ENCODE results near the gene RRP7A. TPM values are rescaled to one million over a fixed set of nuclear protein-coding genes. Genes with fewer than 3 reads are reported as not detected.
"Not testable (repeated sequence)": the region's sequence is repeated elsewhere in the genome, so short reads cannot be mapped to it uniquely, and the experiment has no call there.

RRP7A gene
- total RNA-seq, 4 donors from 2014 or later: 21.7 to 33.0 (median 27.3) TPM

DNA sequence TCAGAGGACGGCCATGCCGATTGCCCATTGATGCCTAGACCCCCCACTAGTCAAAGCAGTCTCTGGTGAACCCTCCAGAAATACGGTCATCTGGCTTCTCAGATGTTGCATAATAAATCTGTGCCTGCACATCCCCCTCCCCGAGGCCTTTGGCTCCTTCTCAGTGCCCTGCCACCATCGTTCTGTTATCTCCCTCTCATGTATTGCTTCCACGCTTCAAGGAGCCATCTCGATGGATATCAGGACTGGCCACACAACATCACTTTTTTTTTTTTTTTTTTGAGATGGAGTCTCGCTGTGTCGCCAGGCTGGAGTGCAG, 1.6 kb upstream of the RRP7A start:
- no peaks in the 10 kb centered on the region for H3K27me3 ChIP-seq
- peak overlapping the region in 1 of 4 donors; percentile 38 for H3K27ac ChIP-seq
- H3K9me3 ChIP-seq: no peaks in the 10 kb centered on the region

GRCh38 chr22:42518638-42519524, 715 bp downstream of the RRP7A start:
- Histone ChIP-seq H3K27ac (peak overlapping the region; percentile 78 to 90 (median 85)), H3K4me1 (peaks cover 0 to 13% (median 0%) of the 10 kb centered on the region in 4 donors), H3K4me3 (peak overlapping the region; percentile 66 to 93 (median 82)), H3K36me3 (peaks cover 0 to 36% (median 0%) of the 10 kb centered on the region in 3 donors)
- H3K27me3 ChIP-seq, DNase-seq, H3K9me3 ChIP-seq: not testable (repeated sequence)

More for the DNA sequence above, 1.6 kb upstream of the RRP7A start:
- peaks cover 0 to 13% (median 0%) of the 10 kb centered on the region in 4 donors for H3K4me1 ChIP-seq
- no peak overlapping the region for H3K4me3 ChIP-seq
- peaks cover 0 to 16% (median 0%) of the 10 kb centered on the region in 3 donors for H3K36me3 ChIP-seq
- TF ChIP-seq, protein P1, sequence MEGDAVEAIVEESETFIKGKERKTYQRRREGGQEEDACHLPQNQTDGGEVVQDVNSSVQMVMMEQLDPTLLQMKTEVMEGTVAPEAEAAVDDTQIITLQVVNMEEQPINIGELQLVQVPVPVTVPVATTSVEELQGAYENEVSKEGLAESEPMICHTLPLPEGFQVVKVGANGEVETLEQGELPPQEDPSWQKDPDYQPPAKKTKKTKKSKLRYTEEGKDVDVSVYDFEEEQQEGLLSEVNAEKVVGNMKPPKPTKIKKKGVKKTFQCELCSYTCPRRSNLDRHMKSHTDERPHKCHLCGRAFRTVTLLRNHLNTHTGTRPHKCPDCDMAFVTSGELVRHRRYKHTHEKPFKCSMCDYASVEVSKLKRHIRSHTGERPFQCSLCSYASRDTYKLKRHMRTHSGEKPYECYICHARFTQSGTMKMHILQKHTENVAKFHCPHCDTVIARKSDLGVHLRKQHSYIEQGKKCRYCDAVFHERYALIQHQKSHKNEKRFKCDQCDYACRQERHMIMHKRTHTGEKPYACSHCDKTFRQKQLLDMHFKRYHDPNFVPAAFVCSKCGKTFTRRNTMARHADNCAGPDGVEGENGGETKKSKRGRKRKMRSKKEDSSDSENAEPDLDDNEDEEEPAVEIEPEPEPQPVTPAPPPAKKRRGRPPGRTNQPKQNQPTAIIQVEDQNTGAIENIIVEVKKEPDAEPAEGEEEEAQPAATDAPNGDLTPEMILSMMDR (IDR thresholded peaks at IDR 0.05): no peak
- TF ChIP-seq POLR2A (IDR thresholded peaks at IDR 0.05): no peak
- no peak for DNase-seq

DNA sequence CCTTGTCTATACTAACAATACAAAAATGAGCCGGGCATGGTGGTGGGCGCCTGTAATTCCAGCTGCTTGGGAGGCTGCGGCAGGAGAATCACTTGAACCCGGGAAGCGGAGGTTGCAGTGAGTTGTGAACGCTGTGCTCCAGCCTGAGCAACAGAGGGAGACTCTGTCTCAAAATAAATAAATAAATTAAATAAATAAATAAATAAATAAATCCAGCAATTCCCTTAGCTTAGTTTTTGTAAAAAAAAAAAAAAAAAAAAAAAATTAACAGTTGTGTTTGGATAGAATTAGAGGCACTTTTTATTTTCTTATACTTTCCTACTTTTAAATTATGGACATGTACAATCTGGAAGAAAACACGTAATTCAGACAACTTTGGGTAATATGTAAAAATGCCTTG, 2.5 kb downstream of the RRP7A start:
- Histone ChIP-seq H3K4me1 (peaks cover 0 to 18% (median 0%) of the 10 kb centered on the region in 4 donors), H3K36me3 (peaks cover 0 to 45% (median 0%) of the 10 kb centered on the region in 3 donors)
- not testable (repeated sequence) for H3K4me3 ChIP-seq, DNase-seq, H3K27me3 ChIP-seq, H3K27ac ChIP-seq, H3K9me3 ChIP-seq

GRCh38 chr22:42515896-42516295, 3.7 kb downstream of the RRP7A start:
- no peak for TF ChIP-seq POLR2A (IDR thresholded peaks at IDR 0.05)
- TF ChIP-seq, protein P1 (IDR thresholded peaks at IDR 0.05): no peak
- peaks cover 0 to 51% (median 0%) of the 10 kb centered on the region in 3 donors for H3K36me3 ChIP-seq
- no peak overlapping the region for H3K4me3 ChIP-seq
- H3K27me3 ChIP-seq: no peaks in the 10 kb centered on the region
- H3K9me3 ChIP-seq: no peaks in the 10 kb centered on the region
- no peak for DNase-seq
- no peak overlapping the region for H3K27ac ChIP-seq
- H3K4me1 ChIP-seq: peaks cover 0 to 18% (median 0%) of the 10 kb centered on the region in 4 donors

DNA sequence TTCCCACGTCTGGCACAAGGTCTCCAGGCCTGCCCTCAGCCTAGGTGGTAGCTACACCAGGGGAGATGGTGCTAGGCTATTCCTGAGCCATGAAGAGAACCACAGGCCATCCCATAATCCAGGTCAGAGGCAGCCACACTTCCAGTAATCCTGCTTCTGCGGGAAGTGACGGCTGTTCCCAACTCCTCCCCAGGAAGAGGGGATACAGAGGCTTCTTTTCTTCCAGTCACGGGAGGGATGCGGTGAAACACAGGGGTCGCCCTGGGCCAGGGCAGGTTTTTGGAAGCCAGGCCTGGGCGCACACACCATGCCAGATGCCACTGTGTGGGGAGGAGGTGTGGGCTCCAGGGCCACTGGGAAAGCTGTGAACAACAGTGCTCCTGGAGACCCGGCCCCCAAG, 4.3 kb downstream of the RRP7A start:
- H3K36me3 ChIP-seq: peaks cover 0 to 51% (median 0%) of the 10 kb centered on the region in 3 donors
- H3K4me3 ChIP-seq, H3K9me3 ChIP-seq, H3K27ac ChIP-seq, H3K27me3 ChIP-seq, DNase-seq: not testable (repeated sequence)
- peaks cover 0 to 18% (median 0%) of the 10 kb centered on the region in 4 donors for H3K4me1 ChIP-seq

- H3K27ac ChIP-seq, H3K9me3 ChIP-seq, H3K4me3 ChIP-seq, DNase-seq, H3K27me3 ChIP-seq: not testable (repeated sequence)
- H3K36me3 ChIP-seq: peaks cover 0 to 51% (median 0%) of the 10 kb centered on the region in 3 donors
- peaks cover 0 to 14% (median 0%) of the 10 kb centered on the region in 4 donors for H3K4me1 ChIP-seq
Measured at GRCh38 chr22:42514331-42514730, 5.3 kb downstream of the RRP7A start.

GRCh38 chr22:42512273-42512990, 7.2 kb downstream of the RRP7A start:
- not testable (repeated sequence) for H3K27me3 ChIP-seq, H3K9me3 ChIP-seq, H3K4me3 ChIP-seq, H3K27ac ChIP-seq, DNase-seq, H3K4me1 ChIP-seq
- H3K36me3 ChIP-seq: peaks cover 0 to 46% (median 0%) of the 10 kb centered on the region in 3 donors
- TF ChIP-seq, protein P1 (IDR thresholded peaks at IDR 0.05): peak in 3 of 6 experiments; percentile 31 to 43 (median 40)
